BE2C (cell line): ENCODE data around the gene FYN.

ENCODE experiments used
- DNase-seq: peaks from one replicate; pipeline ENCODE4 v3.0.0-alpha.2; 2020
- H3K27me3 ChIP-seq: fragments of 250-450 bp; sonication (Bioruptor Pico); 2 replicates; pipeline ENCODE4 v1.5.1; 2020; ENCODE audit warnings: mild to moderate bottlenecking
- H3K36me3 ChIP-seq: fragments of 250-450 bp; sonication (Bioruptor Pico); 2 replicates; pipeline ENCODE4 v1.5.1; 2020; ENCODE audit warnings: mild to moderate bottlenecking
- H3K4me1 ChIP-seq: fragments of 250-450 bp; sonication (Bioruptor Pico); 2 replicates; pipeline ENCODE4 v1.5.1; 2020
- H3K4me3 ChIP-seq: 2 replicates; pipeline ENCODE4 v1.5.1; 2011; ENCODE audit warnings: low read depth, low read length
- H3K9me3 ChIP-seq: fragments of 250-450 bp; sonication (Bioruptor Pico); 2 replicates; pipeline ENCODE4 v1.5.1; 2020
- TF ChIP-seq, protein P1 (sequence below): IDR thresholded peaks from 2 replicates; pipeline ENCODE4 v1.5.1; 2012; ENCODE audit warnings: mild to moderate bottlenecking, low read depth, low read length

The FYN gene

DNA sequence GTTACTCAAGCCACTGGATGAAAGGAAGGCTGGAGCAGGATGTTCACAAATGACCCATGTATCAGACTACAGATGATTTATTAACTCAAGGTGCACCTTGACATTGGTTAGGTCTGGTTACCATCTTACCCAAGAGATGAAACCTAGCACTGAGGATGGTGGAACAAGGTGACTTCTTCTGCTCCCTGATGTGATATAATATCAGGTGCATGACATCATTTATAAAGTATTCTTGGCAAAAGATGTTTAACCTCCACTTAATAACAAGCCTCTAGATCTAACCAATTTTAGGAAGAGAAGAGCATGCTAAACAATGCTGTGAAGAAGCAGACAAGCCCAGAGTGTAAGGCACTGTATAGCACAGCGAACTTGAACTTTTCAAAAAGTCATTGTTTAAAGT lies 100.9 kb downstream of the FYN start:
- H3K27me3 ChIP-seq, result no peaks in the 10 kb centered on the region
- H3K36me3 ChIP-seq, result peaks cover 15% of the 10 kb centered on the region
- H3K9me3 ChIP-seq, result no peaks in the 10 kb centered on the region
- TF ChIP-seq, protein P1, sequence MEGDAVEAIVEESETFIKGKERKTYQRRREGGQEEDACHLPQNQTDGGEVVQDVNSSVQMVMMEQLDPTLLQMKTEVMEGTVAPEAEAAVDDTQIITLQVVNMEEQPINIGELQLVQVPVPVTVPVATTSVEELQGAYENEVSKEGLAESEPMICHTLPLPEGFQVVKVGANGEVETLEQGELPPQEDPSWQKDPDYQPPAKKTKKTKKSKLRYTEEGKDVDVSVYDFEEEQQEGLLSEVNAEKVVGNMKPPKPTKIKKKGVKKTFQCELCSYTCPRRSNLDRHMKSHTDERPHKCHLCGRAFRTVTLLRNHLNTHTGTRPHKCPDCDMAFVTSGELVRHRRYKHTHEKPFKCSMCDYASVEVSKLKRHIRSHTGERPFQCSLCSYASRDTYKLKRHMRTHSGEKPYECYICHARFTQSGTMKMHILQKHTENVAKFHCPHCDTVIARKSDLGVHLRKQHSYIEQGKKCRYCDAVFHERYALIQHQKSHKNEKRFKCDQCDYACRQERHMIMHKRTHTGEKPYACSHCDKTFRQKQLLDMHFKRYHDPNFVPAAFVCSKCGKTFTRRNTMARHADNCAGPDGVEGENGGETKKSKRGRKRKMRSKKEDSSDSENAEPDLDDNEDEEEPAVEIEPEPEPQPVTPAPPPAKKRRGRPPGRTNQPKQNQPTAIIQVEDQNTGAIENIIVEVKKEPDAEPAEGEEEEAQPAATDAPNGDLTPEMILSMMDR, result no peak
- H3K4me1 ChIP-seq, result peaks cover 18% of the 10 kb centered on the region
- DNase-seq, result no peak
- no peak overlapping the region for H3K4me3 ChIP-seq

DNA sequence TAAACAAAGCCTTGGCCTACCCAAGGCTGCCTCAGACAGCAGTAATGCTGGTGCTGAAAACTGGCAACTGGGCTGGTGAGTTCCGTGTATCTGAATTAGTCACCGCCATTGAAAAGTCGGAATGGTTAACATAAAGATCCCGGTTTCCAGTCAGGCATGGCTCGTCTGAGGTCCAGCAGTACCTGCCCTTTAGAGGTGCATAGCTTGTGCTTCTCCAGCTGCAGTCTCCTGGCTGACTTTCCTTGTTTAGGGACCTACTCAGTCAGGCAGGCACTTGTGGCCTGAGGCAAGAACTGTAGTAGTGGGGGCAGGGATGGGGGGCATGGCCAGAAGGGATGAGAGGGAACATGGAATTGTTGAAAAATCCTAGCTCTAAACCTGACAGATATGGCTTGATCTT lies 101.6 kb downstream of the FYN start:
- Histone ChIP-seq H3K4me1 (peaks cover 11% of the 10 kb centered on the region), H3K9me3 (no peaks in the 10 kb centered on the region), H3K27me3 (no peaks in the 10 kb centered on the region), H3K36me3 (peaks cover 15% of the 10 kb centered on the region), H3K4me3 (no peak overlapping the region)
- no peak for DNase-seq
- TF ChIP-seq, protein P1, result no peak

DNA sequence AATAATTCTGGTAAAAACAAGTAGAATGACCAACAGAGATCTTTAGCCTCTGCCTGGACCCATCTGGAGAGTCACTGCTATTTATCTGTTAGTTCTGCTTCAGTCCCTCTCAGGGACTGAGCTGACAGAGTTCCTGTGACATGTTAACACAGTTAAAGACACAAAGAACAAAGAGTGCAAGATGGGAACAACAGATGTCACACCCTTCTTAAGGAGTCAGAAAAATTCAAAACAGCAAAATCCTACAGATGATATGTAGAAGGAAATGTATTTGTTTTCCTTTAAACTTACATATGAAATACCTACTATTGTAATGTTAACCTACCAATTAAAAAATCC lies 102.2 kb downstream of the FYN start:
- H3K9me3 ChIP-seq, result no peaks in the 10 kb centered on the region
- H3K4me3 ChIP-seq, result no peak overlapping the region
- TF ChIP-seq, protein P1, result no peak
- H3K36me3 ChIP-seq, result peaks cover 15% of the 10 kb centered on the region
- peaks cover 6% of the 10 kb centered on the region for H3K4me1 ChIP-seq
- no peak for DNase-seq
- H3K27me3 ChIP-seq, result no peaks in the 10 kb centered on the region

DNA sequence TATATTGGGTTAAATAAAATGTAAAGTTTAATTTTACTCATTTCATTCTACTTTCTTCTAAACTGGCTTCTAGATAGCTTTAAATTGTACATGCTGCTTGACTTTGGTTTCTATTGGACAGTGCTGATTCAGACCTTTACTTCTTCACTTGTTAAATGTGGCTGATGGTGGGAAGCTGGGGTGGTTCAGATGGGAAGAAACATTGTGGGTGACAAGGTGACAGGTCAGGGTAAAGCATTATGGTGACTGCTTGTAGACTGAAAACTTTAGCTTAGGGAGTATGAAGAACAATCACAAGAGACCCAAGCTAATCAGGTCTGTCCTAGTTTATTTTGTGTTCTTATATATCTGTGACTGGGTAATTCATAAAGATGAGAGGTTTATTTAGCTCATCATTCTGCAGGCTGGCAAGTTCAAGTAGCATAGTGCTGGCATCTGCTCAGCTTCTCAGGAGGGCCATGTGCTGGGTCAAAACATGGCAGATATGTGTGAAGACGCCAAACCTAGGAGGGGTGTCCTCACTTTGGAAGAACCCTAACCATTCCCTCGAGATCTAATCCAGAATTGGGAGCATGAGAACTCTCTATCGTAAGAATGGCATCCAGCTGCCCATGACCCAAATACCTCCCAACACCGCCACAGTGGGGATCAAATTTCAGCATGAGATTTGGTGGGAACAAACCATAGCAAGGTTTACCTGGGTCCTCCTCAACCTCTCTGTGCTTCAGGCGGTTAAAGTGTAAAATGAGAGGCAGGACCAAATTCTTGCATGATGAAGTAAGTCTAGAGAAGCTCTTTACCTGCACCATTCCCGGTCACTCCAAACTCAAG lies 102.8 kb downstream of the FYN start:
- Histone ChIP-seq H3K4me3 (no peak overlapping the region), H3K36me3 (peaks cover 15% of the 10 kb centered on the region), H3K27me3 (no peaks in the 10 kb centered on the region), H3K4me1 (peaks cover 3% of the 10 kb centered on the region), H3K9me3 (no peaks in the 10 kb centered on the region)
- DNase-seq, result no peak
- TF ChIP-seq, protein P1, result no peak

DNA sequence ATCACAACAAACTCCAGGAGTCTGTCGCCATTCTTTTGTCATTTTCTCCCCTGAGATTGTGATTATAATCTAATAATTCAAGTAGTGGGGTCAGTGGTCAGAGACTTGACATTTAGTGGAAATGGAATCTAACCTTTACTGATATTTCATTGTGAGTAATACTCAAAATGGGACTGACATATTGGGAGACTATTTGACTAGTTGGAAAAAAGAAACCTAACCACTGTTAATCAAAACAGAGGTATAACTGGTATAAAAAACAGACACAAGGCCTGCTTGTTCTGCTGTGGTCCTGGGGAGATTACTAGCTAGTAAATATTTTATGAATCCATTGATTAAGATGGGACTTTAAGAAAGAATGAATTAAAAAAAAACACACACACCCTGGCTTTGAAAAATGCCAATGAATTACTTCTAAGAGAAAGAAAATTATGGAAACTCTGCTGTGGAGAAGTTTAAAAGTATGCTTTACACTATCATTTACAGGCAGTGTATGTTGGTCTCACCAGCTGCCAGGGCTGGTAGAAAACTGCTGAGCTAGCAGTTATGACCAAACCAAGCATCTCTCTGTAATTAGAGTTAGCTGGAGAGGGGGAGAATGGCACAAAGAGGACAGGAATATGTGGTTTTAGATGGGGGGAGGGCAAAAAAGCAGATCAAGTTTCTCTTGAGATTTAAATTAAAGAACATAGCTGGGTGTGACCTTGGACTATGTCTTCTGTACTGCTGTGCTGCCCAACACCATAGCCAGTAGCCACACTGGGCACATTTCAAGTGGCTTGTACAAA lies 103.7 kb downstream of the FYN start:
- TF ChIP-seq, protein P1, result no peak
- DNase-seq, result no peak
- Histone ChIP-seq H3K4me3 (no peak overlapping the region), H3K4me1 (peaks cover 3% of the 10 kb centered on the region; the same call in 1 of the 2 replicates), H3K36me3 (peaks cover 20% of the 10 kb centered on the region), H3K9me3 (no peaks in the 10 kb centered on the region), H3K27me3 (no peaks in the 10 kb centered on the region)

DNA sequence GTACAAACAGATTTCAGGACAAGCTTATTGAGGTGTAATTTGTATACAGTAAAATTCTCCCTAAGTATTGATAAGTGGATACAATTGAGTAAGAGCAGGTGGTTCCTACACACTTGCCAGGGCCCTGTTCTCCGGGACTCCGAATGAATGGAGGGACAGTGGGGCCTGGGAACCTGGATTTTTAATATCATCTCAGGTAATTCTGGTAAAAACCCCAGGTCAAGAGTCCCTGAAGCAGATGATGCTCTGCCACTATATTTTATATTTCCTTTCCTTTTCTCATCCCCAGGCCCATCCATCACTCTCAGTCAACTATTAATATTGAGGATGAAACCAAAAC lies 104.9 kb downstream of the FYN start:
- no peaks in the 10 kb centered on the region for H3K27me3 ChIP-seq
- H3K36me3 ChIP-seq, result peaks cover 22% of the 10 kb centered on the region
- H3K4me1 ChIP-seq, result peaks cover 6% of the 10 kb centered on the region; the same call in 1 of the 2 replicates
- TF ChIP-seq, protein P1, result no peak
- no peak for DNase-seq
- H3K4me3 ChIP-seq, result no peak overlapping the region
- no peaks in the 10 kb centered on the region for H3K9me3 ChIP-seq
